Measurements from ENCODE around the gene HTR2B. TPM values are rescaled to one million over a fixed set of nuclear protein-coding genes. Genes with fewer than 3 reads are reported as not detected.
"Not testable (repeated sequence)": the region's sequence is repeated elsewhere in the genome, so short reads cannot be mapped to it uniquely, and the experiment has no call there.

Gene HTR2B
- total and polyA plus RNA-seq, 10 donors = 0.14 to 1.3 (median 0.51) TPM; not detected in 1

- H3K9me3 ChIP-seq = no peaks in the 10 kb centered on the region
- H3K36me3 ChIP-seq = peaks cover 2 to 100% (median 78%) of the 10 kb centered on the region in 6 donors
- H3K27me3 ChIP-seq (replicated peaks in 1 of 7) = no peaks in the 10 kb centered on the region
- DNase-seq = no peak
- 90 to 97% (median 96%) methylated on average over 1 of the region's 1 CpG for WGBS, 5 donors
- H3K27ac ChIP-seq = no peak overlapping the region
- TF ChIP-seq CTCF (IDR thresholded peaks at IDR 0.05 in 8 of 11, conservative IDR thresholded peaks at IDR 0.05 in 3 of 11) (no peak), POLR2A (IDR thresholded peaks at IDR 0.05) (no peak), POLR2AphosphoS5 (IDR thresholded peaks at IDR 0.05) (no peak)
- intact Hi-C loops (cut with DNase I; ENCODE audit: low total_unique reads) = no loop called here
- no peaks in the 10 kb centered on the region for H3K4me1 ChIP-seq
- H3K4me3 ChIP-seq = no peak overlapping the region
Measured at GRCh38 chr2:231069379-231070054, 55.3 kb downstream of the HTR2B start.

GRCh38 chr2:231068525-231069222, 56.2 kb downstream of the HTR2B start:
- WGBS, 5 donors = 92 to 98% (median 94%) methylated on average over 5 of the region's 5 CpGs
- H3K4me3 ChIP-seq = no peak overlapping the region
- no peaks in the 10 kb centered on the region for H3K4me1 ChIP-seq
- DNase-seq = no peak
- H3K36me3 ChIP-seq = peaks cover 2 to 100% (median 83%) of the 10 kb centered on the region in 6 donors
- no peaks in the 10 kb centered on the region for H3K27me3 ChIP-seq (replicated peaks in 1 of 7)
- intact Hi-C loops (cut with DNase I; ENCODE audit: low total_unique reads) = no loop called here
- no peaks in the 10 kb centered on the region for H3K9me3 ChIP-seq
- no peak overlapping the region for H3K27ac ChIP-seq
- TF ChIP-seq CTCF (IDR thresholded peaks at IDR 0.05 in 8 of 11, conservative IDR thresholded peaks at IDR 0.05 in 3 of 11) (no peak), POLR2AphosphoS5 (IDR thresholded peaks at IDR 0.05) (no peak), POLR2A (IDR thresholded peaks at IDR 0.05) (no peak)

GRCh38 chr2:231067531-231067930, 57.3 kb downstream of the HTR2B start:
- H3K4me1 ChIP-seq; H3K9me3 ChIP-seq; intact Hi-C loops (cut with DNase I; ENCODE audit: low total_unique reads); H3K4me3 ChIP-seq; H3K27me3 ChIP-seq (replicated peaks in 1 of 7); DNase-seq; H3K27ac ChIP-seq: not testable (repeated sequence)
- H3K36me3 ChIP-seq = peaks cover 2 to 100% (median 84%) of the 10 kb centered on the region in 6 donors
- WGBS, 5 donors = 73 to 94% (median 86%) methylated on average over 8 of the region's 8 CpGs

GRCh38 chr2:231065966-231066365, 58.9 kb downstream of the HTR2B start:
- Histone ChIP-seq H3K36me3 (peaks cover 2 to 99% (median 80%) of the 10 kb centered on the region in 6 donors), H3K9me3 (no peaks in the 10 kb centered on the region), H3K27me3 (replicated peaks in 1 of 7) (no peaks in the 10 kb centered on the region), H3K4me3 (no peak overlapping the region), H3K4me1 (peaks cover 0 to 5% (median 0%) of the 10 kb centered on the region in 6 donors), H3K27ac (no peak overlapping the region)
- 96 to 100% (median 96%) methylated on average over 1 of the region's 1 CpG for WGBS, 5 donors
- no peak for DNase-seq
- TF ChIP-seq POLR2AphosphoS5 (IDR thresholded peaks at IDR 0.05) (no peak), CTCF (IDR thresholded peaks at IDR 0.05 in 8 of 11, conservative IDR thresholded peaks at IDR 0.05 in 3 of 11) (no peak), POLR2A (IDR thresholded peaks at IDR 0.05) (no peak)
- intact Hi-C loops (cut with DNase I; ENCODE audit: low total_unique reads) = no loop called here

Data from spleen (tissue), 11 donors.